ENCODE data around the gene RWDD3.

DNA sequence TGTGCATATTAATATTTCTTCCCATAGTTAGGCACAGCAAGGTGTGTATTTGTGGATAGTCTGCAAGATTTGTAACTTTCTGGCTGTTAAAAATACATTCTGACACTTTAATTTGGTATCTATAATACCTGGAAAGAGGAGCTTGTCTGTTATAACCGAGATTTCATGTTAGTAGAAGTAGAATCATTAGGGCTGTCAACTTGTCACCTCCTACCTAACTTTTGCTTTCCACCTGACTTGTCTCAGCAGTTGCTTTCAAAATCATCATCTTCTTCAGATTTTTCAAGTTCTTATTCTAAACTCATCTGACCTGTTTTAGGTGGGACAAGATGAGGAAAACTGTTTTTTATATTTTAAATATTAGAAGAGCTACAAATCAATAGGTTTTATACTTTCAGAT, 11.0 kb downstream of the RWDD3 start:
- TF ChIP-seq, protein P1, sequence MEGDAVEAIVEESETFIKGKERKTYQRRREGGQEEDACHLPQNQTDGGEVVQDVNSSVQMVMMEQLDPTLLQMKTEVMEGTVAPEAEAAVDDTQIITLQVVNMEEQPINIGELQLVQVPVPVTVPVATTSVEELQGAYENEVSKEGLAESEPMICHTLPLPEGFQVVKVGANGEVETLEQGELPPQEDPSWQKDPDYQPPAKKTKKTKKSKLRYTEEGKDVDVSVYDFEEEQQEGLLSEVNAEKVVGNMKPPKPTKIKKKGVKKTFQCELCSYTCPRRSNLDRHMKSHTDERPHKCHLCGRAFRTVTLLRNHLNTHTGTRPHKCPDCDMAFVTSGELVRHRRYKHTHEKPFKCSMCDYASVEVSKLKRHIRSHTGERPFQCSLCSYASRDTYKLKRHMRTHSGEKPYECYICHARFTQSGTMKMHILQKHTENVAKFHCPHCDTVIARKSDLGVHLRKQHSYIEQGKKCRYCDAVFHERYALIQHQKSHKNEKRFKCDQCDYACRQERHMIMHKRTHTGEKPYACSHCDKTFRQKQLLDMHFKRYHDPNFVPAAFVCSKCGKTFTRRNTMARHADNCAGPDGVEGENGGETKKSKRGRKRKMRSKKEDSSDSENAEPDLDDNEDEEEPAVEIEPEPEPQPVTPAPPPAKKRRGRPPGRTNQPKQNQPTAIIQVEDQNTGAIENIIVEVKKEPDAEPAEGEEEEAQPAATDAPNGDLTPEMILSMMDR (CRISPR knock-in tag; IDR thresholded peaks at IDR 0.05) = no peak
- TF ChIP-seq ZNF768 (CRISPR knock-in tag; IDR thresholded peaks at IDR 0.05) = no peak
- no peak for TF ChIP-seq ISX (CRISPR knock-in tag; conservative IDR thresholded peaks at IDR 0.05)
- TF ChIP-seq POLR2AphosphoS5 (IDR thresholded peaks at IDR 0.05; ENCODE audit: low read depth, low read length) = no peak
- TF ChIP-seq SMC3 (IDR thresholded peaks at IDR 0.05; ENCODE audit: low read length) = no peak
- no peak for TF ChIP-seq ZNF616 (CRISPR knock-in tag; IDR thresholded peaks at IDR 0.05; ENCODE audit: low read depth)
- no peak for TF ChIP-seq TAF1 (CRISPR knock-in tag; IDR thresholded peaks at IDR 0.05)
- TF ChIP-seq ZNF562 (CRISPR knock-in tag; IDR thresholded peaks at IDR 0.05; ENCODE audit: borderline replicate concordance) = no peak
- no peak for TF ChIP-seq FOXK2 (IDR thresholded peaks at IDR 0.05)
- TF ChIP-seq SRSF9 (IDR thresholded peaks at IDR 0.05; ENCODE audit: borderline replicate concordance, insufficient read depth, low read depth, low read length, poor library complexity, severe bottlenecking) = no peak
- TF ChIP-seq ETV6 (CRISPR knock-in tag; conservative IDR thresholded peaks at IDR 0.05) = no peak
- TF ChIP-seq SRSF1 (optimal IDR thresholded peaks at IDR 0.05; ENCODE audit: low read depth, low read length) = no peak

Data from HepG2 (cell line).